ENCODE measurements around the gene SSC5D.

DNA sequence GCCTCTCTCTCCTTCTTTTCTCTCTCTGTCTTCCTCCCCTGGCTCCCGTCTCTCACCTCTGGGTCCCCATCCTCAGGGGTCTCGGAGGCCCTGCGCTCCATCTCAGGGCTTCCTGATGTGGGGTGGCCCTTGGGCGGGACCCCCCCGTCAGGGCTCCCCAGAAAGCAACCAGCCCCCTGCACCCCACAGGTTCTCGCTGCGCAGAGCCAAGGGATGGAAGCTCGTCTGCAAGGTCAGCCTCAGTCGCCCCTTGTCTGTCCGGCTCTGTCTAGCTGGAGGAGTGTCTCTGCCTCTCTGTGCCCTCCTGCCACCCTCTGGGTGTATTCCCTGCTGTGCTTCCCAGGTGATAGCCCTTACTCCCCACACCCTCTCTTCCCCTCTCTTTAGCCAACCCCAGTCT is 57.2 kb downstream of the SSC5D start, which contains the start of gene SBK3:
- TF ChIP-seq, protein P1, sequence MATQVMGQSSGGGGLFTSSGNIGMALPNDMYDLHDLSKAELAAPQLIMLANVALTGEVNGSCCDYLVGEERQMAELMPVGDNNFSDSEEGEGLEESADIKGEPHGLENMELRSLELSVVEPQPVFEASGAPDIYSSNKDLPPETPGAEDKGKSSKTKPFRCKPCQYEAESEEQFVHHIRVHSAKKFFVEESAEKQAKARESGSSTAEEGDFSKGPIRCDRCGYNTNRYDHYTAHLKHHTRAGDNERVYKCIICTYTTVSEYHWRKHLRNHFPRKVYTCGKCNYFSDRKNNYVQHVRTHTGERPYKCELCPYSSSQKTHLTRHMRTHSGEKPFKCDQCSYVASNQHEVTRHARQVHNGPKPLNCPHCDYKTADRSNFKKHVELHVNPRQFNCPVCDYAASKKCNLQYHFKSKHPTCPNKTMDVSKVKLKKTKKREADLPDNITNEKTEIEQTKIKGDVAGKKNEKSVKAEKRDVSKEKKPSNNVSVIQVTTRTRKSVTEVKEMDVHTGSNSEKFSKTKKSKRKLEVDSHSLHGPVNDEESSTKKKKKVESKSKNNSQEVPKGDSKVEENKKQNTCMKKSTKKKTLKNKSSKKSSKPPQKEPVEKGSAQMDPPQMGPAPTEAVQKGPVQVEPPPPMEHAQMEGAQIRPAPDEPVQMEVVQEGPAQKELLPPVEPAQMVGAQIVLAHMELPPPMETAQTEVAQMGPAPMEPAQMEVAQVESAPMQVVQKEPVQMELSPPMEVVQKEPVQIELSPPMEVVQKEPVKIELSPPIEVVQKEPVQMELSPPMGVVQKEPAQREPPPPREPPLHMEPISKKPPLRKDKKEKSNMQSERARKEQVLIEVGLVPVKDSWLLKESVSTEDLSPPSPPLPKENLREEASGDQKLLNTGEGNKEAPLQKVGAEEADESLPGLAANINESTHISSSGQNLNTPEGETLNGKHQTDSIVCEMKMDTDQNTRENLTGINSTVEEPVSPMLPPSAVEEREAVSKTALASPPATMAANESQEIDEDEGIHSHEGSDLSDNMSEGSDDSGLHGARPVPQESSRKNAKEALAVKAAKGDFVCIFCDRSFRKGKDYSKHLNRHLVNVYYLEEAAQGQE (IDR thresholded peaks at IDR 0.05; ENCODE audit: insufficient read depth in 1 of 2, low read depth in 2 of 2, low read length in 2 of 2): no peak
- no peak for TF ChIP-seq POLR2AphosphoS5 (IDR thresholded peaks at IDR 0.05; ENCODE audit: low read depth, low read length)
- no peak for TF ChIP-seq SIN3A (IDR thresholded peaks at IDR 0.05; ENCODE audit: borderline replicate concordance, insufficient read depth, low read length)
- no peak for TF ChIP-seq TAF1 (IDR thresholded peaks at IDR 0.05; ENCODE audit: borderline replicate concordance, insufficient read depth, low read length)
- no peak for TF ChIP-seq FOXP2 (optimal IDR thresholded peaks at IDR 0.05; ENCODE audit: borderline replicate concordance, extremely low read depth, extremely low read length, insufficient read depth)

Data from PFSK-1 (cell line).